Loucy (cell line): ENCODE measurements around the gene KLC4.

Source experiments
- H2AFZ ChIP-seq: fragments of 200-600 bp; sonication (generic); 2 replicates; pipeline ENCODE4 v1.6.0; 2016; ENCODE audit warnings: antibody characterized with exemption, mild to moderate bottlenecking, low read length, moderate library complexity
- H3F3A ChIP-seq: fragments of 200-600 bp; 2 replicates; pipeline ENCODE4 v1.6.0; 2016; ENCODE audit warnings: antibody characterized with exemption, low read depth, mild to moderate bottlenecking
- H3K27me3 ChIP-seq: fragments of 200-600 bp; sonication (generic); 2 replicates; pipeline ENCODE4 v1.6.1; 2014; ENCODE audit warnings: low read length, mild to moderate bottlenecking; ENCODE audit not compliant: insufficient read depth, poor library complexity, severe bottlenecking
- H3K36me3 ChIP-seq: fragments of 200-600 bp; sonication (generic); 2 replicates; pipeline ENCODE4 v1.6.1; 2016; ENCODE audit warnings: low read length; ENCODE audit not compliant: insufficient read depth
- H3K4me1 ChIP-seq: fragments of 200-600 bp; sonication (generic); 2 replicates; pipeline ENCODE4 v1.5.1; 2014; ENCODE audit warnings: low read length, mild to moderate bottlenecking; ENCODE audit not compliant: insufficient read depth, poor library complexity, severe bottlenecking
- H3K4me2 ChIP-seq: fragments of 200-600 bp; sonication (generic); 2 replicates; pipeline ENCODE4 v1.6.0; 2014; ENCODE audit warnings: antibody characterized with exemption, low read length, low read depth, mild to moderate bottlenecking; ENCODE audit not compliant: poor library complexity, severe bottlenecking
- H3K4me3 ChIP-seq: fragments of 200-600 bp; sonication (generic); 2 replicates; pipeline ENCODE4 v1.5.1; 2014; ENCODE audit warnings: low read length, mild to moderate bottlenecking, mixed read lengths; ENCODE audit not compliant: poor library complexity, severe bottlenecking
- H3K79me2 ChIP-seq: fragments of 200-600 bp; sonication (generic); 2 replicates; pipeline ENCODE4 v1.6.1; 2014; ENCODE audit warnings: low read length; ENCODE audit not compliant: insufficient read depth
- H3K9ac ChIP-seq: fragments of 200-600 bp; sonication (generic); 2 replicates; pipeline ENCODE4 v1.6.0; 2014; ENCODE audit warnings: mild to moderate bottlenecking, low read depth, low read length, moderate library complexity; ENCODE audit not compliant: poor library complexity, severe bottlenecking
- H3K9me2 ChIP-seq: fragments of 200-600 bp; sonication (generic); replicated peaks from 2 replicates; pipeline ENCODE4 v1.6.1; 2016; ENCODE audit warnings: low read depth, low read length, mixed read lengths
- H3K9me3 ChIP-seq: fragments of 200-600 bp; sonication (generic); 2 replicates; pipeline ENCODE4 v1.6.1; 2014; ENCODE audit warnings: mild to moderate bottlenecking, antibody characterized with exemption, low read length, low read depth; ENCODE audit not compliant: insufficient read depth
- H4K20me1 ChIP-seq: fragments of 200-600 bp; sonication (generic); 2 replicates; pipeline ENCODE4 v1.6.0; 2014; ENCODE audit warnings: antibody characterized with exemption, low read length, mild to moderate bottlenecking; ENCODE audit not compliant: insufficient read depth, poor library complexity, severe bottlenecking
- CTCF ChIP-seq: fragments of 200-600 bp; sonication (generic); conservative IDR thresholded peaks from 2 replicates; pipeline ENCODE4 v1.5.1; 2014; ENCODE audit warnings: mild to moderate bottlenecking, antibody characterized with exemption, low read length
- EZH2phosphoT487 ChIP-seq: fragments of 200-600 bp; IDR thresholded peaks from 2 replicates; pipeline ENCODE4 v1.6.1; 2018; ENCODE audit warnings: antibody characterized with exemption, mild to moderate bottlenecking, moderate library complexity, borderline replicate concordance

Gene KLC4

GRCh38 chr6:43074847-43075669 is 15.6 kb downstream of the KLC4 start:
- Histone ChIP-seq H3K9me2 (no peaks in the 10 kb centered on the region), H3K9me3 (no peaks in the 10 kb centered on the region), H3K79me2 (peaks cover 37% of the 10 kb centered on the region), H3K4me1 (peaks cover 32% of the 10 kb centered on the region), H4K20me1 (peaks cover 11% of the 10 kb centered on the region), H3K9ac (peak overlapping the region; percentile 62), H3K4me2 (peak overlapping the region; percentile 97), H2AFZ (no peak overlapping the region), H3K4me3 (peak overlapping the region; percentile 97), H3F3A (no peaks in the 10 kb centered on the region), H3K36me3 (no peaks in the 10 kb centered on the region), H3K27me3 (no peaks in the 10 kb centered on the region)
- no peak for TF ChIP-seq EZH2phosphoT487
- TF ChIP-seq CTCF = no peak

- Histone ChIP-seq H3K27me3 (no peaks in the 10 kb centered on the region), H3F3A (no peaks in the 10 kb centered on the region), H3K9me2 (no peaks in the 10 kb centered on the region), H4K20me1 (peaks cover 11% of the 10 kb centered on the region), H3K4me3 (peak within 1 kb of the TSS; percentile 97), H3K4me2 (peak within 1 kb of the TSS; percentile 97), H3K36me3 (no peaks in the 10 kb centered on the region), H3K9me3 (no peaks in the 10 kb centered on the region), H3K4me1 (peaks cover 33% of the 10 kb centered on the region), H2AFZ (peak within 1 kb of the TSS; percentile 98), H3K79me2 (peaks cover 38% of the 10 kb centered on the region), H3K9ac (peak within 1 kb of the TSS; percentile 96)
- no peak for TF ChIP-seq EZH2phosphoT487
Measured at GRCh38 chr6:43075670-43076463, 16.4 kb downstream of the KLC4 start, which contains the start of gene PTK7. Gene PTK7 (plus strand): TSS chr6:43076314. CDS start chr6:43076489, 175 bp downstream.

- Histone ChIP-seq H3K9ac (peak overlapping the region; percentile 96), H3K27me3 (no peaks in the 10 kb centered on the region), H4K20me1 (peaks cover 11% of the 10 kb centered on the region), H3K9me3 (no peaks in the 10 kb centered on the region), H2AFZ (peak overlapping the region; percentile 98), H3F3A (no peaks in the 10 kb centered on the region), H3K79me2 (peaks cover 45% of the 10 kb centered on the region), H3K36me3 (no peaks in the 10 kb centered on the region), H3K9me2 (no peaks in the 10 kb centered on the region), H3K4me1 (peaks cover 38% of the 10 kb centered on the region), H3K4me3 (peak overlapping the region; percentile 97), H3K4me2 (peak overlapping the region; percentile 91)
- no peak for TF ChIP-seq EZH2phosphoT487
Measured at GRCh38 chr6:43076464-43077332, 17.3 kb downstream of the KLC4 start.
